CD4-positive, CD25-positive, alpha-beta regulatory T cell (primary cell): ENCODE data around the gene PRDX5. TPM values are rescaled to one million over a fixed set of nuclear protein-coding genes. Genes with fewer than 3 reads are reported as not detected.

ENCODE experiments used
- ATAC-seq, 2 donors: fragments of 150-1000 bp; cut with Tn5 transposase; one replicate each; pipeline ENCODE4 v1.10.0; 2021; ENCODE audit warnings: low read depth in 2 of 2, moderate number of reproducible peaks in 2 of 2, moderate library complexity in 1 of 2
- DNase-seq, 3 donors: peaks; one replicate each; pipeline versions ENCODE4 v3.0.0 to v3.0.0-alpha.2; 2012 to 2022; ENCODE audit warnings: mixed read lengths in 1 of 3
- H3K27ac ChIP-seq: one replicate; pipeline ENCODE4 v1.7.0; 2013; ENCODE audit warnings: mild to moderate bottlenecking, low read length; ENCODE audit not compliant: insufficient read depth, poor library complexity, severe bottlenecking
- H3K27me3 ChIP-seq: one replicate; pipeline ENCODE4 v1.7.0; 2013; ENCODE audit warnings: low read length; ENCODE audit not compliant: control insufficient read depth, insufficient read depth
- H3K36me3 ChIP-seq: one replicate; pipeline ENCODE4 v1.7.0; 2013; ENCODE audit warnings: mild to moderate bottlenecking, low read length, moderate library complexity; ENCODE audit not compliant: control insufficient read depth, insufficient read depth
- H3K4me1 ChIP-seq: 2 replicates; pipeline ENCODE4 v1.7.0; 2013; ENCODE audit warnings: mild to moderate bottlenecking, low read length; ENCODE audit not compliant: insufficient read depth, control insufficient read depth, poor library complexity, severe bottlenecking
- H3K4me3 ChIP-seq: one replicate; pipeline ENCODE4 v1.7.0; 2013; ENCODE audit warnings: low read depth, mild to moderate bottlenecking, low read length, moderate library complexity
- H3K9me3 ChIP-seq, 2 experiments: 1 replicate in 1 of 2; 2 replicates in 1 of 2; pipeline ENCODE4 v1.7.0; 2013; ENCODE audit warnings: low read length in 2 of 2, mild to moderate bottlenecking in 1 of 2, moderate library complexity in 1 of 2; ENCODE audit not compliant: control insufficient read depth in 2 of 2
- H3K27ac Mint-ChIP-seq, 3 donors: one replicate each; pipeline ENCODE4 v1.8.0; 2020 to 2022; ENCODE audit warnings: mild to moderate bottlenecking in 3 of 3, mixed read lengths in 3 of 3, moderate library complexity in 2 of 3
- H3K27me3 Mint-ChIP-seq: one replicate; pipeline ENCODE4 v1.8.0; 2022; ENCODE audit warnings: mild to moderate bottlenecking, mixed read lengths
- H3K36me3 Mint-ChIP-seq: one replicate; pipeline ENCODE4 v1.8.0; 2020; ENCODE audit warnings: mixed read lengths
- H3K4me1 Mint-ChIP-seq, 4 donors: one replicate each; pipeline ENCODE4 v1.8.0; 2020 to 2022; ENCODE audit warnings: mixed read lengths in 4 of 4, mild to moderate bottlenecking in 1 of 4
- H3K4me3 Mint-ChIP-seq, 4 donors: one replicate each; pipeline ENCODE4 v1.8.0; 2020 to 2022; ENCODE audit warnings: mild to moderate bottlenecking in 4 of 4, mixed read lengths in 4 of 4, moderate library complexity in 3 of 4
- H3K9me3 Mint-ChIP-seq, 7 donors: one replicate each; pipeline ENCODE4 v1.8.0; 2020 to 2022; ENCODE audit warnings: mixed read lengths in 7 of 7, mild to moderate bottlenecking in 3 of 7, moderate library complexity in 2 of 7
- polyA plus RNA-seq, 4 donors: library from polyadenylated mRNA; unstranded; fragments of 300-500 nt; fragmentation: Illumina TruSeq; gene quantifications; one replicate each; pipeline ENCODE4 v1.2.3, GENCODE V29; 2021
- total RNA-seq: library from RNA; stranded (reverse); gene quantifications from one replicate; pipeline ENCODE4 v1.2.3, GENCODE V29; 2022

The PRDX5 gene
- total RNA-seq (40.1 TPM), polyA plus RNA-seq (100 to 1,000 TPM; 170 to 217 (median 187) TPM)

DNA sequence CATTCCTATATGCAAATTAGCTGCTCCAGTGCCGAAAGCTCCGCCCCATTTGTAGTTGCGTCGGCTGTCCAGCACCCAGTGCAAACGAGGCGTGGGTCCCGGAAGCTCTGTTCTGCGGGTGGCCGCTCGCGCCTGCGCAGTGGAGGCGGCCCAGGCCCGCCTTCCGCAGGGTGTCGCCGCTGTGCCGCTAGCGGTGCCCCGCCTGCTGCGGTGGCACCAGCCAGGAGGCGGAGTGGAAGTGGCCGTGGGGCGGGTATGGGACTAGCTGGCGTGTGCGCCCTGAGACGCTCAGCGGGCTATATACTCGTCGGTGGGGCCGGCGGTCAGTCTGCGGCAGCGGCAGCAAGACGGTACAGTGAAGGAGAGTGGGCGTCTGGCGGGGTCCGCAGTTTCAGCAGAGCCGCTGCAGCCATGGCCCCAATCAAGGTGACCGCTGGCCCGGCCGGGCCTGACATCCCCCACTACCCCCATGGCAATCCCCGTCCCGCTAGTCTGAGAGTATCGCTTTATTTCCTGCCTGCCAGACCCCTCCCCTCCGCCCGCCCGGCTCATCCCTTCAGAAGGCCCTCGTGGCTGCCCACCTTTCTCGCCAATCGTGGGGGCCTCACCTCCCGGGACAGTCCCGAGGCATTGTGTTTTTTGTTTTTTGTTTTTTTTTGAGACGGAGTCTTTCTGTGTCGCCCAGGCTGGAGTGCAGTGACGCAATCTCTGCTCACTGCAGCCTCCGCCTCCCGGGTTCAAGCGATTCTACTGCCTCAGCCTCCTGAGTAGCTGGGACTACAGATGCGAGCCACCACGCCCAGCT, at the start of gene PRDX5:
PRDX5 (plus strand) TSS at position 161 of the 805 bp plus-strand sequence; CDS start at position 256, 95 bp downstream.
- H3K27me3 Mint-ChIP-seq = no peaks in the 10 kb centered on the region
- ATAC-seq (peak; percentile 78 to 82), DNase-seq (peak; percentile 93 to 98 (median 97))
- H3K9me3 Mint-ChIP-seq = no peaks in the 10 kb centered on the region
- H3K4me1 ChIP-seq = peaks cover 31% of the 10 kb centered on the region
- no peaks in the 10 kb centered on the region for H3K27me3 ChIP-seq
- peak within 1 kb of the TSS; percentile 99 to 100 (median 100) for H3K27ac Mint-ChIP-seq
- peaks cover 0 to 47% (median 28%) of the 10 kb centered on the region in 4 donors for H3K4me1 Mint-ChIP-seq
- peak within 1 kb of the TSS; percentile 98 for H3K27ac ChIP-seq
- peaks cover 8% of the 10 kb centered on the region for H3K36me3 ChIP-seq
- no peaks in the 10 kb centered on the region for H3K9me3 ChIP-seq
- peaks cover 21% of the 10 kb centered on the region for H3K36me3 Mint-ChIP-seq
- H3K4me3 Mint-ChIP-seq = peak within 1 kb of the TSS; percentile 93 to 97 (median 96)
- peak within 1 kb of the TSS; percentile 89 for H3K4me3 ChIP-seq

- Histone ChIP-seq H3K27ac (peak overlapping the region; percentile 98), H3K4me3 (peak overlapping the region; percentile 59), H3K4me1 (peaks cover 27% of the 10 kb centered on the region), H3K36me3 (no peaks in the 10 kb centered on the region), H3K27me3 (no peaks in the 10 kb centered on the region), H3K9me3 (no peaks in the 10 kb centered on the region)
- Mint-ChIP-seq H3K4me1 (peaks cover 0 to 33% (median 19%) of the 10 kb centered on the region in 4 donors), H3K27me3 (peaks cover 8% of the 10 kb centered on the region), H3K9me3 (peaks cover 0 to 3% (median 0%) of the 10 kb centered on the region in 7 donors), H3K4me3 (peak overlapping the region; percentile 92 to 97 (median 96)), H3K27ac (peak overlapping the region; percentile 77 to 98 (median 95)), H3K36me3 (no peaks in the 10 kb centered on the region)
- DNase-seq (peak in 1 of 3 donors; percentile 58), ATAC-seq (no peak)
Observed at GRCh38 chr11:64268893-64269539, 48.9 kb upstream of the PRDX5 start.

DNA sequence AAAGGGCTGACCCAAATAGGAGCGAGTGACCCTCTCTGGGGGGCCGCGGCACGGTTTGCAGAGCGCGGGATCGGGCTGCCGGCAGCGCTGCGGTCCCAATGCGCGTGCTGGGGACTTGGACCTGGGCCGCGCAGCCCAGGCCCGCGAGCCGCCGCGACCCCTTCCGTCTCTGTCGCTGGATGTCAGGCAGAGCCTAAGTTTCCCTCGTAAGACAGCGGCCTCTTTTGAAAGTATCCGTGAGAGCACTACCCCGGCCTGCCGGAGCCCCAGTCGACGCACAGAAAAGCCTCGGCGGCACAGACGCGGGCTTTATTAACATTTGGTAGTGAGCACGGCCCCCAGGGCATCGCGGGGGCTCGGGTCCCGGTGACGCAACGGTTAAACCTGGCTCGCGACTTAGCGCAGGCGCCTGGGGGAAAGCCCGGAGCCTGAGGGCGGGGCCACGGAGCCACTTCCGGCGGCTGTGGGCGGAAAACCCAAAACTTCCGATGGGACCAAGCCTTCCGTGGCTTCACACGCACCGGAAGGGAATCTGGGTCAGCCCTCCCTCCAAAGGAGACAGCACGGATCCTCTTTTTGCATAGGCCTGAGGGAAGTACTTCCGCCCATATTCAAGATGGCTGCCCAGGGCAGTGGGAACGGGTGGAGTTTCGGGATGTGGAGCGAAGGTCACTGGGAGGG, 48.2 kb upstream of the PRDX5 start:
- Mint-ChIP-seq H3K4me1 (peaks cover 0 to 33% (median 18%) of the 10 kb centered on the region in 4 donors), H3K36me3 (no peaks in the 10 kb centered on the region), H3K27ac (peak overlapping the region; percentile 96 to 99 (median 98)), H3K4me3 (peak overlapping the region; percentile 92 to 97 (median 96)), H3K9me3 (peaks cover 0 to 3% (median 0%) of the 10 kb centered on the region in 7 donors), H3K27me3 (peaks cover 8% of the 10 kb centered on the region)
- peak overlapping the region; percentile 84 for H3K4me3 ChIP-seq
- H3K9me3 ChIP-seq = no peaks in the 10 kb centered on the region
- ATAC-seq = peak; percentile 72 to 75
- peak overlapping the region; percentile 98 for H3K27ac ChIP-seq
- no peaks in the 10 kb centered on the region for H3K36me3 ChIP-seq
- peaks cover 27% of the 10 kb centered on the region for H3K4me1 ChIP-seq
- peak; percentile 95 to 99 (median 96) for DNase-seq
- H3K27me3 ChIP-seq = no peaks in the 10 kb centered on the region

DNA sequence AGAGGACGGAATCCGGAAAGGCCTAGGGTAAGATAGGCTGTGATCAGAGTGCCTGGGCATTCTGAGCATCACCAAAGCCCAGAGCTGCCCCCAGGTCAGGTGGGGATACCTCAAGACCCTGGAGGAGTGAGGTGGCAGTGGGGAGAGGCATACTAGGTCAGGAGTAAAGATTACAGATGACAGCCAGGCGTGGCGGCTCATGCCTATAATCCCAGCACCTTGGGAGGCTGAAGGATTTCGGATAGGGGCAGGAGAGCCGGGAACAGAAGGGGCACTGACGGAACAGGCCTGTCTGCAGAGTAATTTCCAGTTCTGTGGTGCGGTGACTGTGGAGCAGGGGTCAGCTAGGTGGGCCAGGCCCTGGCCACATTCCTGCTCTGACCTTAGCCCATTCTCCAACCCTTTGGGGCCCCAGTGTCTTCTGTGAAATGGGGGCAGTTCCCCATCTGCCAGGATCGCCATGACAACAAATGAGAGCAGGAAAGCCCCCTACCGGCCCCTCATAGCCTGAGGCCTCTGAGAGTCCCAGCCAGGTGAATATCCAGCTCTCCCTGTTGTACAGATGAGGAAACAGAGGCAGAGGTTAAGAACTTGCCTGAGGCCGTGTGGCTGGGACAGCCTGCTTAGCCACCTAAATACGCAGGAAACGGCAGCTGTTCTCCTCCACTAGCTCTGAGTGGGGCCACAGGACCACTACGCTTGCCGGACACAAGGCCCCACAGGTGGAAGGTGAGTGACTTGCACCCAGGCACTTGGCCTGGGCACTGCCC, 42.7 kb upstream of the PRDX5 start:
- Histone ChIP-seq H3K4me3 (no peak overlapping the region), H3K4me1 (peaks cover 12% of the 10 kb centered on the region), H3K36me3 (peaks cover 14% of the 10 kb centered on the region), H3K9me3 (no peaks in the 10 kb centered on the region), H3K27me3 (no peaks in the 10 kb centered on the region), H3K27ac (no peak overlapping the region)
- Mint-ChIP-seq H3K4me1 (peaks cover 0 to 10% (median 5%) of the 10 kb centered on the region in 4 donors), H3K4me3 (peak overlapping the region in 1 of 4 donors; percentile 61), H3K27me3 (peaks cover 3% of the 10 kb centered on the region), H3K9me3 (peaks cover 0 to 2% (median 0%) of the 10 kb centered on the region in 7 donors), H3K27ac (no peak overlapping the region), H3K36me3 (peaks cover 2% of the 10 kb centered on the region)
- DNase-seq = no peak
- no peak for ATAC-seq

DNA sequence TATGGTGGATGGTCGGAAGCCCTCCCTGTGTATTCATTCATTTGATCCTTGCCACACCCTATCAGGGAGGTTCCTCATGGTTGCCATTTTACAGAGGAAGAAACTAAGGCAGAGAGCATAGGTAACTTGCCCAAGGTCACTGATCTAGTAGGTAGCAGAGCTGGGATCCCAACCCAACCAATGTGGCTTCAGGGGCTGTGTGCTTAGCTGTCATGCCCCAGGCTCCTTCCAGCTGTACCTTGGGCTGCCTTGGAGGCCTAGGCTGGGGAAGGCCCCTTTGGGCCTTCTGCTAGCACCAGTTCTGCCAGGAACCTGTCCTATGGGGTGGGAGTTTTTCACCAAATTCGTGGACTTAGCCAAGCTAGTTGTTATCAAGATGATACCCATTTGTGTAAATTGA, 42.1 kb upstream of the PRDX5 start:
- H3K9me3 Mint-ChIP-seq = no peaks in the 10 kb centered on the region
- Histone ChIP-seq H3K4me1 (peaks cover 6% of the 10 kb centered on the region), H3K4me3 (no peak overlapping the region), H3K9me3 (no peaks in the 10 kb centered on the region), H3K27me3 (no peaks in the 10 kb centered on the region), H3K36me3 (peaks cover 14% of the 10 kb centered on the region), H3K27ac (no peak overlapping the region)
- peaks cover 0 to 8% (median 3%) of the 10 kb centered on the region in 4 donors for H3K4me1 Mint-ChIP-seq
- no peaks in the 10 kb centered on the region for H3K27me3 Mint-ChIP-seq
- DNase-seq = no peak
- no peak for ATAC-seq
- H3K27ac Mint-ChIP-seq = no peak overlapping the region
- H3K36me3 Mint-ChIP-seq = peaks cover 2% of the 10 kb centered on the region
- peak overlapping the region in 2 of 4 donors; percentile 38 for H3K4me3 Mint-ChIP-seq

- peaks cover 0 to 8% (median 4%) of the 10 kb centered on the region in 4 donors for H3K4me1 Mint-ChIP-seq
- H3K9me3 ChIP-seq = no peaks in the 10 kb centered on the region
- no peak overlapping the region for H3K4me3 Mint-ChIP-seq
- no peak for DNase-seq
- no peaks in the 10 kb centered on the region for H3K9me3 Mint-ChIP-seq
- H3K27ac Mint-ChIP-seq = peak overlapping the region in 1 of 3 donors; percentile 49
- H3K36me3 Mint-ChIP-seq = peaks cover 9% of the 10 kb centered on the region
- no peak overlapping the region for H3K27ac ChIP-seq
- H3K27me3 ChIP-seq = no peaks in the 10 kb centered on the region
- H3K36me3 ChIP-seq = peaks cover 14% of the 10 kb centered on the region
- H3K27me3 Mint-ChIP-seq = no peaks in the 10 kb centered on the region
- no peak for ATAC-seq
- H3K4me1 ChIP-seq = peaks cover 2% of the 10 kb centered on the region
- no peak overlapping the region for H3K4me3 ChIP-seq
Observed at GRCh38 chr11:64276653-64277431, 41.1 kb upstream of the PRDX5 start.
